ENCODE data around the gene AATF.

DNA sequence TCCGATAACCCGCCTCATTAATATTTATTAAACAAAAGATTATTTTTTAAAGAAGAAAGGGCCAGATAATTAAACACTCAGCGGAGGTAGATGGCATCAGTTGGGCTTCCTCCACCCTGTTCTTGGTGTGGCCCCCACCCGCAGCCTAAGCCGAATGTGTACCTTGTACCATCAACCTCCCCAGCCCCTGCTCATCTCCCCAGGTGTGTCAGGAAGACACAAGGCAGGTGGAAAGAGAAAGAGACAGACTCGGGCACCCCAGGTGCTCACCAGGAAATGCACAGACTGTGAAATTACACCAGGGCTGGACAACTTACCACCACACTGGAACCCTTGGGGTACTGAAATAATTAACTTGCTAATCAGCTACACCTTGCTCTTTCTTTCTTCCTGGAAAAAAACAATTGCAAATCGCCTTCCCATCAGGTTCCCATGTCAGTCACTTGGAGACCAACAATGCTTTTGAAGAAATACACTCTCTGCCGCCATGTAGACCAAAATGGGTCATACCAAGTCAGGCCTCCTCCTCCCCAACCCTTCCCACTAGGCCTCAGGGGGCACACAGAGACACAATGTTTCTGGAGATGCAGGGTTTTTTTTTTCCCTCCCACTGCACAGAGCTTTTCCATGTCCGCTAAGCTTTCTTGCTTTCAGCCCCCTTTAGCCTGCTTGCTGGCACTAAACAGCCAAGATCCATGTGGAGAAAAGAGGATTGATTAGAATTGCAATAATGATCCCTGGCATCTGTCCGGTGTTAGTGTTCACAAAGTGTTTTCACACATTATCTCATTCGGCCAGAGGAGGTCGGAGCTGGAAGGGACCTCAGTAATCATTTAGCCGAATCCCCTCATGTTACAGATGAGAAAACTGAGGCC is 20.0 kb upstream of the AATF start:
- TF ChIP-seq SP2 (IDR thresholded peaks at IDR 0.05; ENCODE audit: extremely low read depth, low read depth, low read length, poor library complexity, severe bottlenecking) (no peak), SETDB1 (IDR thresholded peaks at IDR 0.05; ENCODE audit: low read length) (no peak), CHD1 (IDR thresholded peaks at IDR 0.05; ENCODE audit: low read length) (no peak), POLR2A (conservative IDR thresholded peaks at IDR 0.05) (no peak), GABPA (tag; conservative IDR thresholded peaks at IDR 0.05; ENCODE audit: low read depth) (no peak; the same call in 1 of the 2 replicates), ZBTB7A (IDR thresholded peaks at IDR 0.05; ENCODE audit: borderline replicate concordance, control insufficient read depth, low read depth, low read length) (no peak), SIN3A (IDR thresholded peaks at IDR 0.05; ENCODE audit: borderline replicate concordance in 2 of 2, control insufficient read depth in 1 of 2, low read depth in 2 of 2, low read length in 2 of 2) (no peak), JUND (IDR thresholded peaks at IDR 0.05; ENCODE audit: borderline replicate concordance, low read depth, low read length) (no peak), JUND (tag; IDR thresholded peaks at IDR 0.05; ENCODE audit: borderline replicate concordance, low read depth, low read length) (no peak), SP1 (CRISPR knock-in tag; IDR thresholded peaks at IDR 0.05) (no peak), PHTF2 (CRISPR knock-in tag; IDR thresholded peaks at IDR 0.05) (no peak), ZNF384 (IDR thresholded peaks at IDR 0.05; ENCODE audit: low read depth, low read length) (no peak), SIX5 (IDR thresholded peaks at IDR 0.05; ENCODE audit: borderline replicate concordance in 1 of 2, insufficient read depth in 1 of 2, low read depth in 1 of 2, low read length in 2 of 2) (no peak)
- TF ChIP-seq, protein P1, sequence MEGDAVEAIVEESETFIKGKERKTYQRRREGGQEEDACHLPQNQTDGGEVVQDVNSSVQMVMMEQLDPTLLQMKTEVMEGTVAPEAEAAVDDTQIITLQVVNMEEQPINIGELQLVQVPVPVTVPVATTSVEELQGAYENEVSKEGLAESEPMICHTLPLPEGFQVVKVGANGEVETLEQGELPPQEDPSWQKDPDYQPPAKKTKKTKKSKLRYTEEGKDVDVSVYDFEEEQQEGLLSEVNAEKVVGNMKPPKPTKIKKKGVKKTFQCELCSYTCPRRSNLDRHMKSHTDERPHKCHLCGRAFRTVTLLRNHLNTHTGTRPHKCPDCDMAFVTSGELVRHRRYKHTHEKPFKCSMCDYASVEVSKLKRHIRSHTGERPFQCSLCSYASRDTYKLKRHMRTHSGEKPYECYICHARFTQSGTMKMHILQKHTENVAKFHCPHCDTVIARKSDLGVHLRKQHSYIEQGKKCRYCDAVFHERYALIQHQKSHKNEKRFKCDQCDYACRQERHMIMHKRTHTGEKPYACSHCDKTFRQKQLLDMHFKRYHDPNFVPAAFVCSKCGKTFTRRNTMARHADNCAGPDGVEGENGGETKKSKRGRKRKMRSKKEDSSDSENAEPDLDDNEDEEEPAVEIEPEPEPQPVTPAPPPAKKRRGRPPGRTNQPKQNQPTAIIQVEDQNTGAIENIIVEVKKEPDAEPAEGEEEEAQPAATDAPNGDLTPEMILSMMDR (IDR thresholded peaks at IDR 0.05 in 2 of 3, conservative IDR thresholded peaks at IDR 0.05 in 1 of 3; ENCODE audit: insufficient read depth in 2 of 3, low read depth in 1 of 3, low read length in 3 of 3) = no peak
